ENCODE results near the gene CFI.
"Not testable (repeated sequence)": the region's sequence is repeated elsewhere in the genome, so short reads cannot be mapped to it uniquely, and the experiment has no call there.

CFI gene

DNA sequence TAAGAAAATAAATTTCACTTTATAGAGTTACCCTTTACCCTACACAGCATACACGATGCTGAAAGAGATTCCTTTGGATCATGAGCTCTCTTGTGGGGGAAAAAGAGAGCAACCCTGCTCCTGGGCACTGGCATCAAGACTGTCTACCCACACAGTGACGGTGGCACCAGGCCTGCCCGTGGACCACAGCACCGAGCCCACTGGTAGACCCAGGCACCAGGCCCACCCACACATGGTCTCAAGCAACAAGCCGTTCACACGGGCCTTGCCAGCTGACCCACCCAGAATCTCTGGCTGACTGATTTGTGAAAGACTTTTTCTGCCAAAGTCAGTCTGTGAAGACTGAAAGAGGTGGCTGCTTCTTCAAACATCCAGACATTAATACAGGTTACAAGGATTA, 6.7 kb downstream of the CFI start:
- no peak for DNase-seq

DNA sequence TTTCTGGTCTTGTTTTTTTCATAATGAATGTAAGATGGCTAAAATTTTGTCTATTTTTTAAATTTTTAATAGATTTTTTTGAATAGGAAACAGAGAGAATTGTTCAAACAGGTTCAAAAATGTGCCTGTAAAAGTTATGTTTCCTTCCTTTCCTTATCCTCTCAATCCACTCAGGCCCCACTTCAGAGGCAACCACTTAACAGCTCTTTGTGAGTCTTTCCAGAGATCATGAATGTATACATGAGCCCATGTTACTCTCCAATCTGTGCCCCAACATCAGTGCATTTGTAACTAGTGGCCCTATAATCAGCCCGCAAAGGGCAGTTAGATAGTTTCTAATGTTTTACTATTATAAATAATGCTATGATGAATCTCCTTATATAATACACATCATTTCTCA, 14.0 kb downstream of the CFI start:
- no peak for DNase-seq

DNA sequence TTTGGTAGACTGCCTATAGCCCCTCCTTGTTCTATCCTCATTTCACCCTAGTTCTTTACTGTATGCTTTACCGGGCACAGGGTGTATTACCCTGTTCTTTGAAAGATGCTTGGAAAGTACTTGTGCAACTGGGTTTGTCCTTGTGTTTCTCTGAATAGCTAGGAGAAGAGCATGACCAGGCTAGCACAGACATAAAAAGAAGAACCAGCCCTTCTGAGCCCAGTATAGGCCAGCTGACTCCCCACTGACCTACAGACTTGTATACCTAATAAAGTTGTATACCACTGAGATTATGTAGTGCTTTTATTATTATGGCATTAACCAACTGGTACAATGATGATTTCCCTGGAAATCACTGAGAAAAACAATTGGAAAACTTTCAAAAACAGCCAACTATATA, 15.0 kb downstream of the CFI start:
- DNase-seq = no peak

DNA sequence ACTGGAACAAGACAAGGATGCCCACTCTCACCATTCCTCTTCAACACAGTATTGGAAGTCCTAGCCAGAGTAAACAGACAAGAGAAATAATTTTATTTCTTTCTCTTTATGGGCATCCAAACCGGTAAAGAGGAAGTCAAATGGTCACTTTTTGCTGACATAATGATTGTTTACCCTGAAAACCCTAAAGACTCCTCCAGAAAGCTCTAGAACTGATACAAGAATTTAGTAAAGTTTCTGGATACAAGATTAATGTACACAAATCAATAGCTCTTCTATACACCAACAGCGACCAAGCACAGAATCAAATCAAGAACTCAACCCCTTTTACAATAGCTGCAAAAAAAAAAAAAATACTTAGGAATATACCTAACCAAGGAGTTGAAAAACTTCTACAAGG, 19.7 kb downstream of the CFI start:
- not testable (repeated sequence) for DNase-seq

DNA sequence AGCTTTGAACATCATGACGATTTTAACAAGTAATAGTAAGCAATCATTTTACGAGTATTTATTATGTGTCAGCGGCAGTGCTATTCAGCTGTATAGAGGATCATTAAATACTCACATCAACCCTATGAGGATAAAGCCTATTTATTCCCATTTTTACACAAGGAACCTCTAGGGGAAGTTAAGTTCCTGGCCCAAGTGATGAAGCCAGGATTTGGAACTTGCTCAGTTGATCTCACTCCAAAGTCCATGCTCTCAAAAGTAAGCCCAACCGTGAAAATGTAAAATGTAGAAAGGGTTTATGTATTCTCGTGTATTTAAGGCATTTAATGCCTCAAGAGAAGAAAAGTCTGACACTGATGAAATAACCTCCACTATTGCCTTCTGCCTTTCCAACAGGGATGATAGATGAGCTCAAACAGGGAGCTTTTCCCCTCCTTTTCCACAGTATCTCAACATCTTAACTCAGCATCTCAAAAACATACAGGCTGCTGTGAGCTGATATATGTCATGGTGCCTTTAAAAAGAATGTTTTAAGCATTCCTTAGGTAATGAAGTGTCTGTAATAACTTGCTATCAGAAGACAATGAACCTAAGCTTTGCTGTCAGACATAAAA, 36.9 kb downstream of the CFI start:
- DNase-seq = no peak

DNA sequence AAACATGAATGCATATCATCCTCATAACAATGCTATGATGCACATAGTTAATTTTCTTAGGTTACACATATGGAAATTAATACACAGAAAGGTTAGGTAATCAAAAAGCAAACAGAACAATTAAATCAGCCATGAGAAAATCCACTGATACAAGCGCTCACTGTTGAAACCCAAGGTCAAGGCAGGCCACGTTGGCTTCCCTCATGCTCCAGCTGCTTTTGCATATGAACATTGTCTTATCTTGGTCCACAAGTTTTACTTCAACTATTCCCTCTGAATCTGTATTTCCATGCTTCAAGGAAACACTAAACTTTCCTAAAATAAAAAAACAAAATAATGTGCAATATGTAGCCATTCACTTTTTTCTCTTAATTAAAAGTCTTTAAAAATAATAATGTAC, 37.4 kb downstream of the CFI start:
- DNase-seq = no peak

DNA sequence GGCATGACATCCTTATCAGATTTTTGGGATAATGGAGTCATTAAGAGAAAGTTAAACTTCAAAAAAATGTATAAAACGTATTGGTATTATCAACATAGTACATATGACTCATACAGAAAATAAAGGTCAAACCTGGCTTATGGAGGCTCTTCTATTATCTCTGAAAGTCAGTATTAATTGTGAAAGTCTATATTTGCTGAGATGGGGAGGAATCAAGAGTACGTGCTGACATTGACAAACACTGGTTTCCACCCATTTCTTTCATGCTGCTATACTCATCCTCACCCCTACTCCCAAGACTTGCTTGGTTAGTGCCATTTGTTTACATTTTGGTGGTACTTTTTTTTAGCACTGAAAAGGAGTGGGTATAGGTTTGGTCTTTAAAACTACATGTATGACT, 41.1 kb downstream of the CFI start:
- no peak for DNase-seq

DNA sequence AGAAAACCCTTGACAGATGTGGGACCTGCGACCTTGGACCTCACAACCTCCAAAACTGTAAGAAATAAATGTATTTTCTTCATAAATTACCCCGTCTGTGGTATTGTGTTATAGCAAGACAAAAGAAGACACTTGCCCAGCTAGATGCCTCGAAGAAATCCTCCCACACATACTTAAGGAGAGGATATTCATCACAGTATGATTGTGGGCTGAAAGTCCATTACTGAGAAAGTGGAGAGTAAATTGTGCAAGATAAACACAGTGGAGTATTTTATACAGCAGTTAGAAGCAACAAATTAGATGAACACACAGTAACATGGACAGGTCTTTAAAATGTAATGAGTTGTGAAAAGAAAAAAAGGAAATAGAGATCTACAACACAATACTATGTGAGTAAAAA, 46.1 kb downstream of the CFI start:
- DNase-seq = no peak

DNA sequence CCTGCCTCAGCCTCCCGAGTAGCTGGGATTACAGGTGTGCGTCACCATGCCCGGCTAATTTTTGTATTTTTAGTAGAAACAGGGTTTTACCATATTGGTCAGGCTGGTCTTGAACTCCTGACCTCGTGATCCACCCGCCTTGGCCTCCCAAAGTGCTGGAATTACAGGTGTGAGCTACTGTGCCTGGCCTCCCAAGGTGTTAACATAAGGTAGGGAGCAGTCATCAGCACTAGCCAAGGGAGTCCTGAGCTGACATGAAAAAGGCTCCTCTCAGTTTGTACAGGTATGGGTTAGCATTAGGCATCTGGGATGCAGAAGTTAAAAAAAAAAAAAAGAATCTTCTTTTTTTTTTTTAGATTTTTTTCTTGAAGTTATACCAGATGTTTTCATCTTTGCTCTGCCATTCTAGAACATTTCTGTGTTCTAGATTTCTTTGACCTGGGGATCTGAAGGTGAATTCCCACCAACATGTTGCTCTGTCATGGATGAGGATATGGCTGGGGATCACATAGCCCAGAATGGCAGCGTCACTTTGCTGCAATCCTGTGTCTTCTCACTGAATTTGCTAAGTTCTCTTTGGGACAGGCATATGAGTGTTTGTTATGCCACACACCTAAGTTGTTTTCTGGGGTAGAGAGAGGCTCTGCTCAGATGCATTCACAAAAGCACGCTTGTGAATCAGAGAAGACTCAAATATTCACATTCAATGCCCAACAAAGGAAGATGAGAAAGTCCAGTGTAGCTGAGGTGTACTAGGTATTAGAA, 47.5 kb downstream of the CFI start:
- DNase-seq = no peak

DNA sequence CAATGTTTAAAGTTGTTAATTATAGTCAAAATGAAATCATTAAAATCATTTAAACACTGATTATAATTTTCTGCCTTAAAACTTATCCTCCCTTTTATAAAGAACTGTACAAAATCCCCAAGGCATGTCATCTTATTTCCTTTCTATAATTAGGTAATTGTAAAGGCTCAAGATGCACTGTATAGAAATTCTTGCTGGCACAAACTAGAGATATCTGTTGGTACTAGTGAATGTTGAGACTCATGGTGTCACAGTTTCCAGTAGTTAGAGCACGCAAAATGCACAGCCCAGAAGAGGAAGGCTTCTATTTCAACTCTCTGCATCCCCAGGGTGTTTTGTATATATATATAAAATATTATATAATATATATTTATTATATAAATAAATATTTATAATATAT, 49.3 kb downstream of the CFI start:
- no peak for DNase-seq

DNA sequence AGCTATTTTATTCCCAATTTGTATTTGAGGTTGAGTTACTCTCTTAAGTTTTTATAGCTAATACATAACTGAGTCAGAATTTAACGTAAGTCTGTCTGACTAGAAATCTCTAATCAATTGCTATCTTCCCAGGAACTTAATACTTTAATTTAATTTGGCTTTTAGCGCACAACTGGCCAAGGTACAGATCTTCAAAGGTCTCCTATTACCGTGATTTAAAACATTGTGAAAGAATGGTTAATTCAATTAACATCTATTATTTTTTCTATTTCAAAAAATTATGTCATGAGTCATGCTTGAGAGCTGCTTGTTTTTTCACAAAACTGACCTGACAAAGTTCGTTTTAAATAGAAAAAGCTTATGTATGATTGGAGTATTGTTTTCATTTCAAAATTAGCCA, 49.9 kb downstream of the CFI start:
- DNase-seq = no peak

DNA sequence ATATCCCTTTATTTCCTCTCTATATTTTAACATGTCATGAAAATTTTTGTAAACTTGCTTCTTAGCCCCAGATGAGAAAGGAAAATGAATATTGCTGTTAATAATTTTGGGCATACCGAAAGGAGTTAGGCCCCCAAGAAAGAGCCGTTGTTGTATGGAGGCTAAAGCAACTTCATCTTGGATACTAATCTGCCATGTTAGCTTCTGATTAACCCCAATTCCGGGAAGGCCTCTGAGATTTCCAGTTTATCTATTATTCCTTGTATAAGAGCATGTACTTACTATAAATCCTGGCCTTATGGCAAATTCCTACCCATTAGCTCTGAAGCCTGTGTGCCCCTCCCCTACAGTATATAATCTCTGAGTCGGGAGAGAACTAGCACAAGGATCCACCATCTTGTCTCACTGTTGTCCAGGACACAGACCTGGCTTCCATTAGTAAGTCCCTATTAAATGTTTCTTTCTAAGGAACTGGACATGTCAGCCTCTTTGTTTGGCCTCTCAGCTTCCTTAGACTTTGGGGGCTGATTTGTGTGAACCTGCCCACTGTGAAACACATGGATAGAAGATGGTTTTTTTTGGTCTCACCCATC, 51.1 kb downstream of the CFI start:
- DNase-seq = no peak

DNA sequence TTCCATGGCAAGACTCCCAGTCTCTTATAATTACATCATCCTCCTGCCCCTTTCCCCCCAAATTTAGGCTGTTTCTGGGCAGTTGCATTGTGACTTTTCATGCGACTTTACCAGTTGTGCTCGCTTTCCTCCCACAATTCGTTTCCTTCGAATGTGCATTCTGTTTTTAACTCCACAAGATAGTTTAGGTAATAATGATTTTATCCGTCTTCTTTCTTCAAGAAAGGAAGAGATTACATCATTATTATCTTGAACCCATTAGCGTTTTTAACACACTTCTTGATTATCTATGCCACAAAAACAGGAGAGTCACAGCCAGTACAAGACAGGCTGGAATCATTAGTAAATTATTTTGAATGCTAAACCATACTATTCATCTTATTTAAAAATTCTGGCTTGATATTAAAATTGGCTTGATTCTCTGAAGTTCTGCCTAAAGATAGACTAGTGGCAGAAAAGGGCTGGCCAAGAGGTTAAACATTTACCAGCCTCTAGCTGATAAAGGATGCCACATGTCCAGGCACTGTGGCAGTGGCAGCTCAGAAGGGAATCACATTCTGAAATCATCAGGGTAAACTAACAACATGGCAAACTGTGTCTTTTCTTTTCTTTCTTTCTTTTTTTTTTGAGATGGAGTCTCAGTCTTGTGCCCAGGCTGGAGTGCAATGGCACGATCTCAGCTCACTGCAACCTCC, 52.3 kb downstream of the CFI start:
- DNase-seq = no peak

DNA sequence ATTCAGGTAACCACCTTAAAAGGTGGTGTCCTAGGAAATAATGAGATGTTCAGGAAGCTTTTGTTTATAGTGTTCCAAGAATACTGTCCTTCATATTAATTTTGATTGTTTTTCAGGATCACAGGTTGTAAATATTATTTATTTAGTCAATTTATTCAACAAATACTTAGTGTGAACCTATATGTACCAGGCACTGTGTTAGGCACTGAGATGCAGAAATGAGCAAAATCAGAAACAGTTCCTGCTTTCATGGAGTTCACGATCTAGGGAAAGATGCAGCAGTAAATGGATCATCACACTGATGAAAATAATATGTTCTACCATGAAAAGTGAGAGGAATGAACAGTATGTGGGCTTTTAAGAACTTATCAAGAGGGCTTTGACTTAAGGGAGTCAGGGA, 53.7 kb downstream of the CFI start:
- DNase-seq = no peak

DNA sequence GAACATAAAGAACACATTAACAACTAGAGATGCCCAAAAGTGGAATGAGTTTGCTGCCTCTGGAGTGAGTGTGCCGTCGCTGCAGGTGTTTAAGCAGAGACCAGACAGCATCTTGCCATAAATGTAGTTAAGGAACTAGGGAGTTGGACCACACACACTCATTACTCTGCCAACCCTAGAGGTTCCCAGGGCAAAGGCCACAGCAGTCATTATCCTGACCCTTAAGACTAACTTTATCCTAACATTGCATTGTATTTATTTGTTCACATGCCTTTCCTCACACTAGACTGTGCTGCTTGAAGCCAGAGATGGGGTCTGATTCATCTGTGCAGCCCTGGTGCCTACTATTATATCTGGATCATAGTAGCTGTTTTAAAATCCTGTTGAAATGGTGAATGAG, 55.1 kb downstream of the CFI start:
- DNase-seq = no peak

DNA sequence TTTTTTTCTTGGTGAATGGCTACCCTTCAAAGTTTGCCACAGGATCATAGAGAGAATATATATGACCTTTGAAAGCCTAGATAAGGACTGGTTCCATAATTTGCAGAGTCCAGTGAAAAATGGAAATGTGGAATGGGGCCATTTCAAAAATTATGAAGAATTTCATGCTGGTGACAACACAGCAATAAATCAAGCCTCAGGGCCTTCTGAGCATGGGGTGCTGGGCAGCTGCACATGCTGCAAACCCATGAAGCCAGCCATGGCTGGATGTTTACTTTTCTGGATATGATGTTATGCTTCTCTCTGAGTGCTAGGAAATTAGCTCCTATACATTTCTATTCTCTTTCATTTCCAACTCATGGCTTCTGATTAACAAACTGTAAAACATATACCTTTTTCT, 56.0 kb downstream of the CFI start:
- no peak for DNase-seq

DNA sequence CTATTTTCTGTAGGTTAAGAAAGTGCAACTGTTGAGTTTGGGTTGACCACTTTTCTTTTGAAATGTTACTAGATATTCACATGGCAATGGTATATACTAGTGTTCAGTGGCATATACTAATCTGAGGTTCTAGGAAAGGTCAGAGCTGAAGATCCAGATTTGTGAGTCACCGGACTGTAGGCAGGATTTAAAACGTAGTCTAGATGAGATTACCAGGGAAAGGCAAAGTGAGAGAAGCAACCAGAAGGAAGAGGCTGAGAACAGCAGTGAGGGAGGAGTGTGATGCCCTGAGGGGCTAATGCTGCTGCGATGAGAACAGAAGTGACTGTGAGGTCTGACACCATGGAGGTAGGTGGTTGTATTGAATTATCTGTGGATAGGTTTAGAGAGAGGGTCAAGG, 62.3 kb downstream of the CFI start:
- DNase-seq = no peak

DNA sequence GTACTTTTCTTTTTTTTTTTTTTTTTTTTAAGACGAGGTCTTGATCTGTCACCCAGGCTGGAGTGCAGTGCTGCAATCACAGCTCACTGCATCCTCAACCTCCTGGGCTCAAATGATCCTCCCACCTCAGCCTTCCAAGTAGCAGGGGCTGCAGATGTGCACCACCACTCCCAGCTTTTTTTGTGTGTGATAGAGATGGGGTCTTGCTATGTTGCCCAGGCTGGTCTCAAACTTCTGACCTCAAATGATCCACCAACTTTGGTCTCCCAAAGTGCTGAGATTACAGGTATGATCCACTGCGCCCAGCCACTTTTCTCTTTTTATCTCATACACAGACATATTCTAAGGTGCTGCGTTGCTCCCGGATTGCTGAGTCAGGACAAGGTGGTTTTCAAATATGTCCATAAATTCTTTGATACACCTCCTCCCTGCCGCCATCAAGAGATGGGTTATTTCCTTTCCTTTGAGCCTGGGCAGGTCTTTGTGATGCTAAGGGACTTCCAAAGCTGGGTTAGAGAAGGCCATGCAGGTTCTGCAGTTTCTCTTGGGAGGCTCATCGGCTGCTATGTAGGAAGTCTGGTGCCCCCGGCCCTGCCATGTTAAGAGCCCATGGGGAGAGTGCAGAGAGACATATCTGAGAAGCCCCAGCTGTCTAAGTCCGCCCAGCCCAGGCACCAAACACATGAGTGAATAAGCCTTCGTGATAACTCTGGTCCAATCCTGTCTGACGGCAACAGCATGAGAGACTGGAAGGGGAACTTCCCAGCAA, 63.5 kb downstream of the CFI start:
- DNase-seq = no peak

DNA sequence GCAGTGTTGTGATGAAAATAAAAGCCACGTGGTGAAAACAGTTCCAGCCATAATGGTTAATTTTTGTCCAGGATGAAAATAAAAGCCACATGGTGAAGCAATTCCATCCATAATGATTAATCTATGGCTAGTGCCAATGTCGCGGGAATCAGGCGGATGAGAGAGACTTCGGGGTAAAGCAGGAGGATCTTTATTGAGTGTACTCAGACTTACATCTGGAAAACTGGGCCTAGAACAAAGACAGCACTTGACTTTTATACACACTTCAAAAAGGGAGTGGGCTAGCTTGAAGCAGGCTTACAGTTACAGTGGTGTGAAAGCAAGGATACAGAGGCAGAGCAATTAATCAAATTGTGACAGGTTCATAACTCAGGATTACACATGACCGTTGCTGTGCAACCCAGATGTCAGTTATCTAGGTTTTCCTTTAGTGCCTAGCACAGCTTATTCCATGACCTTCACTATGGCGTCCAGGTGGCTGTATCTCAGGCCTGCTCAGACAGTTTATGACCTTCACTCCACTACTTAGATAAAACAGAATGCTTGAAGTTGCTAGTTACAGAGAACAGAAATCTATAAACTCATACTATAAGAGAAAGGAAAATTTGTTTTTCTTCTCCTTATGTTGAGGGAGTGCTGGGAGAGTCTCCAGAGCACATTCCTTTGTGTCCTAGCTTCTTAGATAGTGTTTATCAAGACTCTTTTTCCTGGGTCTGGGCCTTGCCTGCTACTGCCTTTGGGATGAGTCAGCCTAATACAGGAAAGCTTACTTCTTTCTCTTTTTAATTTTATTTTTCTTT, 66.0 kb downstream of the CFI start:
- DNase-seq = no peak

DNA sequence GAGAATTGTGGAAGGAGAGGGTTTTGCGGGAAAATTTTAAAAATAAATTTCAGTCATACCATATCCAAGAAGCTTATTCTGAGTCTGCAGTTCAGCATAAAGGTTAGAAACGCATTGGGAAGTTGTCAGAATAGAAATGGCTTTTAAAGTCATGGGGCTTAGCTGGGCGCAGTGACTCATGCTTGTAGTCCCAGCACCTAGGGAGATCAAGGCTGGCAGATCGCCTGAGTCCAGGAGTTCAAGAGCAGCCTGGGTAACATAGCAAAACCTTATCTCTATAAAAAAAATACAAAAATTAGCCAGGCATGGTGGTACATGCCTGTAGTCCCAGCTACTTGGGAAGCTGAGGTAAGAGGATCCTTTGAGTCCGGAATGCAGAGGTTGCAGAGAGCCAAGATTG, 68.1 kb downstream of the CFI start:
- no peak for DNase-seq

DNA sequence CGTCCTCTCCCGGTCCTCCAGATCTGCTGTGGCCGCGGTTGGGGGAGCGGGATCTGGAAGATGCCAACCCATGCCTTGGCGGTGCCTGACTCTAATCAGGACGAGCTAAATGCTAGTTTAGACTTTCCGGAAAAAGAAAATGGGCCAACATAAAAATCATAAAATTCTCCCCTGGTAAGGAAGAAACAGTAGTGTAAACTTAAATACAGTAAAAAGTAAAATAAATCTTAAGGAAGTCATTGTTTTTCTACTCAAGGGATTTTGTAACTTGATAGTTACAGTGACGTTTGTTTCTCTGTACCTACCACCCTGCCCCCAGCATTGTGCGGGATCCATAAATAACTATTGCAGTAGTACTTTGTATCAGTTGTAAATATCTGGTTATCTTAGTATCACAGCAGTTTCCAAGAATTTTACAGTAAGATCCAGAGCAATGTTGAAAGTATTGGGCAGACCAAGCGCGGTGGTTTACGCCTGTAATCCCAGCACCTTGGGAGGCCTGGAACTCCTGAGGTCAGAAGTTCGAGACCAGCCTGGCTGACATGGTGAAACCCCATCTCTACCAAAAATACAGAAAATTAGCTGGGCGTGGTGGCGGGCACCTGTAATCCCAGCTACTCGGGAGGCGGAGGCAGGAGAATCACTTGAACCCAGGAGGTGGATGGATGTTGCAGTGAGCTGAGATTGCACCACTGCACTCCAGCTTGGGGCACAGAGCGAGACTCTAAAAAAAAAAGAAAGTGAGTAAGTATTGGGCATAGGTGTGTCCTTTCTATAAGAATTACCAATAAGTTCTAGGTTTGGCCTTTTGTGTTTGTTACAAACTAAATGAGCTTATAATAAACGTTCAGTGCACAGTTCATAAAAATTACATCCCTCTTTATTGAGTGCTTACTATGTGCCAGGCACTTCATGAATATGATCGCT, 70.9 kb downstream of the CFI start:
- DNase-seq = no peak
